ENCODE measurements around the gene FAM53C. TPM values are rescaled to one million over a fixed set of nuclear protein-coding genes. Genes with fewer than 3 reads are reported as not detected.

Gene FAM53C
- total and polyA plus RNA-seq, 2 donors (not counting 3 experiments of a cell fraction or from before 2014, with no cell fraction given) = 37.4 to 37.9 TPM

DNA sequence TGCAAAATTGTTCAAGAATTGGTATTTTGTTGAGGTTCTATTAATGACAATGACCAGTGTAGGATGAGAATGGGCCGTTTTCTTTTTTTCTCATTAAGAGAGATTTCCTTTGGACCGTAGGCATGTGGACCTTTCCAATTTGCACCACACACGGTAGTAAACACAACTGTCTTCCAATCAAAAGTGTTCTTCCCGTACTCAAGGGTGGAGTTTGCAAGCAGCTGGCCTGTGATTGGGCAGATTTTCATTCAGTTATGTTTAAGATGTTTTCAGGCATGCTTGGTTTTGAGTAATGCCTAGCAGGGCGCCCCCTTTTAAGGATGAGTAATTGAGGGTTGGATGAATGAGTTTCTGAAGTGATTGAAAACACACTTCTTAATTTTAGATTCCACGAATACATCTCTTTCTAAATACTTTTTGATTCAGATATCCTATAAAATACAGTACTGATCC is 16.9 kb downstream of the FAM53C start:
- dilution Hi-C loops (cut with MboI; ENCODE audit: extremely low pct_ligation_motif_present, low sequenced_read_pairs) = no loop called here
- peak overlapping the region in 1 of 3 experiments; percentile 3 for H3K4me3 ChIP-seq (replicated peaks in 1 of 3; ENCODE audit: insufficient read depth in 1 of 3, low read depth in 1 of 3, low read length in 3 of 3)
- TF ChIP-seq, protein P1, sequence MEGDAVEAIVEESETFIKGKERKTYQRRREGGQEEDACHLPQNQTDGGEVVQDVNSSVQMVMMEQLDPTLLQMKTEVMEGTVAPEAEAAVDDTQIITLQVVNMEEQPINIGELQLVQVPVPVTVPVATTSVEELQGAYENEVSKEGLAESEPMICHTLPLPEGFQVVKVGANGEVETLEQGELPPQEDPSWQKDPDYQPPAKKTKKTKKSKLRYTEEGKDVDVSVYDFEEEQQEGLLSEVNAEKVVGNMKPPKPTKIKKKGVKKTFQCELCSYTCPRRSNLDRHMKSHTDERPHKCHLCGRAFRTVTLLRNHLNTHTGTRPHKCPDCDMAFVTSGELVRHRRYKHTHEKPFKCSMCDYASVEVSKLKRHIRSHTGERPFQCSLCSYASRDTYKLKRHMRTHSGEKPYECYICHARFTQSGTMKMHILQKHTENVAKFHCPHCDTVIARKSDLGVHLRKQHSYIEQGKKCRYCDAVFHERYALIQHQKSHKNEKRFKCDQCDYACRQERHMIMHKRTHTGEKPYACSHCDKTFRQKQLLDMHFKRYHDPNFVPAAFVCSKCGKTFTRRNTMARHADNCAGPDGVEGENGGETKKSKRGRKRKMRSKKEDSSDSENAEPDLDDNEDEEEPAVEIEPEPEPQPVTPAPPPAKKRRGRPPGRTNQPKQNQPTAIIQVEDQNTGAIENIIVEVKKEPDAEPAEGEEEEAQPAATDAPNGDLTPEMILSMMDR (IDR thresholded peaks at IDR 0.05; ENCODE audit: extremely low read depth in 1 of 2, insufficient read depth in 1 of 2, low read depth in 1 of 2, low read length in 2 of 2) = no peak
- TF ChIP-seq POLR2AphosphoS5 (IDR thresholded peaks at IDR 0.05; ENCODE audit: insufficient read depth, low read depth, low read length) = no peak
- TF ChIP-seq POLR2A (IDR thresholded peaks at IDR 0.05; ENCODE audit: low read depth, low read length) = no peak
- TF ChIP-seq MYC (IDR thresholded peaks at IDR 0.05; ENCODE audit: low read depth, low read length) = no peak
- TF ChIP-seq, protein P2, sequence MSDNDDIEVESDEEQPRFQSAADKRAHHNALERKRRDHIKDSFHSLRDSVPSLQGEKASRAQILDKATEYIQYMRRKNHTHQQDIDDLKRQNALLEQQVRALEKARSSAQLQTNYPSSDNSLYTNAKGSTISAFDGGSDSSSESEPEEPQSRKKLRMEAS (IDR thresholded peaks at IDR 0.05; ENCODE audit: insufficient read depth, insufficient read length) = no peak
- TF ChIP-seq GATA2 (IDR thresholded peaks at IDR 0.05; ENCODE audit: insufficient read depth, insufficient read length, low read depth, low read length) = no peak
- no peak for TF ChIP-seq JUN (IDR thresholded peaks at IDR 0.05; ENCODE audit: borderline replicate concordance, insufficient read depth, insufficient read length, low read depth)
- TF ChIP-seq EZH2 (IDR thresholded peaks at IDR 0.05; ENCODE audit: borderline replicate concordance, low read depth, low read length, severe bottlenecking) = no peak
- no peak for TF ChIP-seq FOS (IDR thresholded peaks at IDR 0.05; ENCODE audit: borderline replicate concordance, insufficient read depth, low read length)
- no peaks in the 10 kb centered on the region for H3K27me3 ChIP-seq (ENCODE audit: control insufficient read depth in 2 of 2, insufficient read depth in 2 of 2, low read length in 2 of 2)
- peaks cover 14% of the 10 kb centered on the region for H3K4me1 ChIP-seq (ENCODE audit: control insufficient read depth, extremely low read depth, insufficient read depth, low read length)
- no peaks in the 10 kb centered on the region for H3K36me3 ChIP-seq (ENCODE audit: control insufficient read depth in 2 of 2, extremely low read depth in 1 of 2, insufficient read depth in 2 of 2, low read length in 2 of 2)
- H3K9ac ChIP-seq (replicated peaks; ENCODE audit: extremely low read depth, insufficient read depth, low read length) = no peak overlapping the region
- H4K20me1 ChIP-seq (replicated peaks; ENCODE audit: control insufficient read depth, extremely low read depth, insufficient read depth, low read length) = no peaks in the 10 kb centered on the region
- CTCF ChIA-PET = interaction anchor here (1.5 to 5.7 kb wide), 3 partner anchors 15 to 94 kb away, joined by 3 to 71 read pairs (median 64); partner anchors contain the start of gene FAM53C
- peak overlapping the region; percentile 93 for H3K4me2 ChIP-seq (ENCODE audit: insufficient read depth, low read length)
- intact Hi-C loops (cut with micrococcal nuclease) = loop anchor here (5.0 kb wide), 3 partner anchors 133 to 677 kb away; no protein-coding TSS in a partner anchor
- no peak overlapping the region for H3K27ac ChIP-seq (ENCODE audit: insufficient read depth, low read depth, low read length)
- DNase-seq (ENCODE audit: low read depth, low spot score) = peak; percentile 79
- peaks cover 62% of the 10 kb centered on the region for H3K79me2 ChIP-seq (ENCODE audit: control insufficient read depth, insufficient read depth, low read length)
- H3K9me3 ChIP-seq (replicated peaks; ENCODE audit: control insufficient read depth, insufficient read depth, low read length) = no peaks in the 10 kb centered on the region
- FAIRE-seq = peak; percentile 91
- no peaks in the 10 kb centered on the region for H3K9me1 ChIP-seq (replicated peaks; ENCODE audit: control insufficient read depth, extremely low read depth, insufficient read depth, low read length)
- H2AFZ ChIP-seq (ENCODE audit: low read depth, low read length) = no peak overlapping the region
- POLR2A ChIA-PET = interaction anchor here (4.4 kb wide), 1 partner anchor 16 kb away, joined by 58 read pairs; the partner anchor contains the start of gene FAM53C
- BruUV-seq (replicated peaks) = no TSS peak
